HUDEP-2 (cell line): Measurements from ENCODE around the gene IL20RA.
A peak's percentile ranks its signal among the peaks of the same experiment; 100 is the strongest.
"Not testable (repeated sequence)": the region's sequence is repeated elsewhere in the genome, so short reads cannot be mapped to it uniquely, and the experiment has no call there.

Experiments used
- DNase-seq, 76 experiments: peaks; one replicate each; lab custom pipeline; 2025; ENCODE audit not compliant: unreplicated experiment in 76 of 76; lab: John Stamatoyannopoulos, UW

IL20RA gene

DNA sequence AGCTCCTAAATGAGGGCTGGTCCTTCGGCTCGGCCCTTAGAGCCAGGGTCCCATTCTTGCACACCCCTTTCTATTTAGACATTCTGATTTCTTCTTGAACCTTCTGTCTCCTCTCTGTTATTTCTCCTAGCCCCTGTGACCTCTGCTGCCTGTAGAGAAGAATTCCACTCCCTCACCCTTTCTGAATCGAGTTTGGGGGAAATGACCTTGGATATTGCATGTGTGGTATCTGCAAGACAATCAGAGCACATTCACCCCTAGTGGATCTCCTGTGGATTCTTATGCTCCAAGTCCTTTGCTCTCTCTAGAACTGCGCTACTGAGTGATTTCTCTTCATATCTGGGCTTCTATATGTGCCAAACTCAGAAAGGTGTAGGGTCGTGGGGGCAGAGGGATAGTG lies 67.7 kb downstream of the IL20RA start:
- DNase-seq = no peak

DNA sequence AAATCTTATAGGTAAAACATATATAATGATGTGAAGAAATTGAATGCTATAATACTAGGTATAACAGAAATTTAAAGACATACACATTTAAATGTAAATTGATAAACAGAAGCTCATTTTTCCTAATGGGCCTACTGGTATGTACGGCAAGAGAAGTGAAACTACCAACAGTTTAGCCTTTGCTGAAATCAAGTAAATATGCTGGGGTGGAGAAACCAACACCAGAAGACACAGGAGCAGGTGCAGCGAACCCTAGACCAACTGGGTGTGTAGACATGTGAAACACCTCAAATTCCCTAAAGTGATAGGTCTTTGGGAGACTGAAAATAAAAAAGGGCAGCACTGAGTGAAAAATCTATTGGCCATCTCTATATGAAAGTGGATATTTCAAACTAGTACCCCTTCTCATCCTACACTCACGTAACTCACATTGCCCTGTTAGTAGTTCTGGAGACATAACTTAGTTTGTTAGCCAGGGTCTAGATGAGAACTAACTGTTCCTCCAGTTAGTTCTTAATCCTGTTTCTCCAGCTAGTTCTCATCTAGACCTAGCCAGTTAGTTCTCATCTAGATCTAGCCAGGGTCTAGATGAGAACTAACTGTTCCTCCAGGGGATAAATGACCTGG lies 69.6 kb downstream of the IL20RA start:
- no peak for DNase-seq

DNA sequence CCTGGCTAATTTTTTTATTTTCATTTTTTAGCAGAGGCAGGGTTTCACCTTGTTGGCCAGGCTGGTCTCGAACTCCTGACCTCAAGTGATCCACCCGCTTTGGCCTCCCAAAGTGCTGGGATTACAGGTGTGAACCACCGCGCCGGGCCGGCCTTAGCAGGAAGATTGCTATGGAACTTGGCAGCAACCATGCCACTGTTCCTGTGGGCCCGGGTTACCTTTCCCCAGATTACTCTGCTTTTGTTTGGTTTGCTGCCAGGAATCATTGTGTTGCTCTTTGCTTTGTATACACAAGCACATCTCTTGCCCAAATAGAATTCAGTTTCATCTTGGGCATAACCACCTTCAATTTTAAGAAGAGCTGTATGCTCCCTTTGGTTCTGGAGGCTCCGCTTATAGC lies 71.0 kb downstream of the IL20RA start:
- DNase-seq = not testable (repeated sequence)

DNA sequence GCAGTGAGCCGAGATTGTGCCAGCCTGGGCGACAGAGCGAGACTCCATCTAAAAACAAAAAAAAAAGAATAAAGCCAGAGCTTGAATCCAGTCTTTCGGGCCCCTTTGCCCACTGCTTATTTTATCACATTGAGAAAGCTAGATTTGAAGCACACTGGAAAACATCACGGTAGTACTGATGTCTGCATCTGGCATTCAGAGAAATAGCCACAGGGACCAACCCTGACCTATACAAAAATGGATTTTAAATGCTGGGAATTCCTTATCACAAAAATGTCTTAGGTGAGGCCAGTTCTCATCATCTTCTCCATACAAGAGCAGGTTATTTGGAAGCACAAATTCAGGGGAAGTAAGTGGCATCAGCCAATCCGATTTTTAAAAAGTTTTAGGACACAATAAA lies 73.2 kb downstream of the IL20RA start:
- DNase-seq = no peak

DNA sequence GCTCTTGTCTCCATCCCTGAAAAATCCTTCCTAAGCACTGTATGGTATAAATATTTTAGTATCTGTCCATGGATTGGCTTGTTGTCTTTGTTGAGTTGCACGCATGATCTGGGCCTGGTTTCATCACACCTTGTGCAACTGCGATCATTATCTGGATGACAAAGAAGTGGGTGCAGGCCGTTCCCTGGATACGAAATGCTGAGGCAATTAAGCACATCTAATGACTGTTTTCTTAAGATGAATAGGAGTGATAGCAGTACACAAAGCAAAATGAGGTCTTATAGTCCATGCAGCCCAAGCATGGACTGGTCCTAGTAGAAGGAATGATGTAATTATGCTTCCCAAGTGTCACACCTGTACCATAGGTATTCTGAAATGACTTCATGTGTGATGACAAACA lies 74.8 kb downstream of the IL20RA start:
- no peak for DNase-seq

DNA sequence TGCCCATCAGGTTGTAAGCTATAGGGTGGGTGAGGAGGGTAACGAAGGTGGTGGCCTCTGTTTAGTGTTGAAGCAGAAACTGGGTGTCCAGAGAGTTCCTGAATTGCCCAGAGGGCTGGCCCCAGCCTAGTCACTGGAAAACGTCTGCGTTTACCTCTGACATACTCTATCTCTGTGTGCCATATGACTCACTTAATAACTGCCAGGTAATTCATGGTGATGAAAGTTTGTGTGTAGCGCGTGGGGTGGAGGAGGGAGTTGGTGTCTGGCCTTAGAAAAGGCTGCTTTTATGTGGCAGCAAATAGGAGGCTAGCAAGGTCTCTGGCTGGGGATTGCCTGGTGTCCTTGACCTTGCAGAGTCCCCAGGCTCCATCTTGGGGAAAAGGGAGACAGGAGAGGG lies 75.3 kb downstream of the IL20RA start:
- no peak for DNase-seq

DNA sequence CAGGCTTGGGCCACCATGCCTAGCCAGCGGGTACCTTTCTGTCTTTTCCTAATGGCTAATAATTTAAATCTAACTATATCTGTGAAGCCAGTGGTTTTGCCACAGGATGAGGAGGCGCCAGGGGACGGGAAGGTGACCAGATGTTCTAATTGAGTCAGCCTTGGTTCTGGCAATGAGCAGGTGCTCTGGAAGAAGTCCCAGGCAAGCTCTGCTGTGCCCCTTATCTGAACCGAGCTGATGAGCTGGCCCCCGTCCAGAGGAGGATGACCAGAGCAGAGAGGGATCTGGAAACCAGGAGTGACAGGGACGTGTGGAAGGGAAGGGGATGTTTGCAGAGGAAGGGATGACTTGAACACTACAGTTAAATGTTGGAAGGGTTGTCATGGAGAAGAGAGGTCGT lies 75.9 kb downstream of the IL20RA start:
- no peak for DNase-seq

DNA sequence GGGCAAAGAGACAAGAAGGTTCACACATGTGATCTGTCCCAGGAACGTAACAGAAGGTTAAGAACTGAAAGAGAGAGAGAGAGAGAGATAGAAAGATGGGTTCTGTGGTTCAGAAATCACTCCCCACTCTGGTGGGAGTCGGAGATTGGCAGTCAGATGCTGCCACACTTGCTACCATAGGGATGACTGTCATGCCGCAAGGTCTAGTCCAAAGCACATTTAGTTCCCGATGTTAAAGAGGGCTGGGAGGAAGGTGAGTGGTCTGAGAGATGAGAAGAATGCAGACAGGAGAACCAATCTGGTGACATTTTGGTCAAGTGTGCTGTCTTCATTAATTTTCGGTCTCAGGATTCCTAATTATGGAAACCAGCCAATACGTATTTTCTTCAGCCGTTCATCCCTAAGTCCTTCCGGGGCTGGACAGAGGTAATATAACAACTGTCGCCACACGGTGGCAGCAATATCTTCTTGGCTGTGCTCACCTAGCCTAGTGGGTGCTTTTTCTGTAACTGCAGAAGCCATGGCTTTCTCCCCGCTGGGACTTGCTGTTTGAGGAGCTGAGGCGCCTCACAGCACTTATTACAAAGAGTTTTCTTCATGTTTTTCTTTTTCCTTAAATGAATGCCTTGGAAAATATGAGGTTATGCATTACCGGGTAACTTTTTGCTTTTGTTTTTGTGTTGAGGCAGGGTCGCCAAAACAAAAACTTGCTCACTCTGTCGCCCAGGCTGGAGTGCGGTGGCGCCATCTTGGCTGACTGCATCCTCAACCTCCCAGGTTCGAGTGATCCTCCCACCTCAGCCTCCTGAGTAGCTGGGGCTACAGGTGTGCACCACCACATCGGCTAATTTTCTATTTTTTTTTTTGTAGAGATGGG lies 76.7 kb downstream of the IL20RA start:
- DNase-seq = peak in 63 of 76 experiments; percentile 10 to 76 (median 47)

DNA sequence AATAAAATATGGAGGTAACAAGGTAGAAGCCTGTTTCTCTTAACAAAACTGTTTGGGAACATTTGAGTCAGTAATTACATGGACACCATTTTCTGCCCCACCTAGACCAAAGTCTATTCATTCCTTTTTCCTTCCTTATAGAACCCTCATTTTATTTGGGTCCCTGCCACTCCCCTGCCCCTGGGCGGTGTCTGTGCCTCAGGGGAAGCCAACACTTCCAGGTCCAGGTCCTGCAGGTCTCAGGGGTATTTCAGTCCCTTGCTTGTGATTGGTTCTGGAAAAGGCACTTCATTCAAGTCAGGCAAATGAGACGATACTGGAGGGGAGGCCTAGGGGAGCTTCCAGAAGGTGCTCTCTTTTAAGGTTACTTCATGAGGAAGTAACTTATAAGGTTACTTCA lies 80.4 kb downstream of the IL20RA start:
- DNase-seq = no peak

DNA sequence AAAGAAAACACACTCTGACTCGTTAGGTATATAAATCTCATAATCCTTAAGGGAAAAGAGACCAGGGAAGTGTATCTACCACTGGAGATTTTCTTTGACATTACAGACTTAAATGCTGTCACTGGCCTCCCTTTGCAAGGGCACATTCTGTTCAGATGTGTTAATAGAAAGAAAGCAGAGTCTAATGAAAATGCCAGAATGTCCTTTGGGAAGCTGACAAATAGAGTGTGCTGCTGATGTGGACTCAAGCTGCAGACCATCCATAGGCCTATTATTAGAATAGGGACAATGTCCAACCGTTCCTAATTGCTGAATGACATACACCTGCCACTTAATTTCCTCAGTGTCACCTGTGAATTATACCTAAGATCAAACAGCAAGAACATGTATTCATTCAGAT lies 81.5 kb downstream of the IL20RA start:
- no peak for DNase-seq

DNA sequence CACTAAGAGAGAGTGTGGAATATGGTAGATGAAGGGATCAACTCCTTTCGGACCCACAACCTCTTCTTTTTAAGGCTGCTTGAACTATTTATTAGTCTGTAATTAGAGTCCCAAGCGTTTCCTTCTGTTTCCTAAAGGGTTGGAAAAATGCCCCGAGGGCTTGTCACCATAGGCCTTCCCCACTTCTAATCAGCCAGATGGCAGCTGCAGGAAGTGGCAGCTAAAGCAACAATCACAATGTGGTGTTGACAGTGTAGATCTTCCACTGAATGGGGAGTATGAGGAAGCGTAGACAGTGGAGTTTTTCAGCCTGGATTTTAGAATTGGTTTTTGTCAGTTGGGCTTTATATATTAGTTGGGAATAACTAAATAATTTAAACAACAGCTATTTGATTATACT lies 82.1 kb downstream of the IL20RA start:
- DNase-seq = peak in 4 of 76 experiments; percentile 14 to 38 (median 26)

DNA sequence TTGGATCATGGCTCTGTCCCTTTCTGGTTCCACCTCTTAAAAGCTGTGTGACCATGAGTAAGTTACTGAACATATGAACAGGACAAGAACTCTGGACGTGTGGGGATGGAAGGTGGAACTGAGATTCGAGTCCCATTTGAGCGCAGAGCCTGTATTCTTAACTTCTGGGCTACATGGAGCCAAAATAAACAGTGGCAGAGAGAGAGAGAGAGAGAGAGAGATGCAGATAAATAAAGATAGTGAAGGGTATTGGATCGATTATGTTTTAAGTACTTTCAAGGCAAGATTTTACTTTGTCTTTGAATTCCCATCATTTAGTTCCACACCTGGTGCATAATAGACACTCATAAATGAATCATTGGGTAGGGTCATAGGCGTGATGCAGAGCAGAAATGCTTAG lies 82.9 kb downstream of the IL20RA start:
- DNase-seq = no peak

DNA sequence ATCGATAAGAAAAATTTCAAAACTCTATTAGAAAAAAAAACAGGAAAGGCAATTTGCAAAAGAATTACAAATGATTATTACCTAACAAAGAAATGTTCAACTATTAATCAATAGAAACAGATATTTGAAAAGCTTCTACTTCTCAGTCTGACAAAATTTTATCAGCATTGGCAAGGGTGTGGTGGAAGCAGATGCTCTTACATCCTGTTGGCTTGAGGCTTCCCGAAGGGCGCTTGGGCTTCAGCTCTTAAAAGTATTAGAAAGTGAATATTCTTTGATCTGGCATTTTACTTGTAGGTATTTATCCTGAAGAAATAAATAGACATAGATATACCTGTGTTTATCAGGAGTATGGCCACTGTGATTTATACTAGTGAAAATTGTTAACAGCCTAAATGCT lies 84.0 kb downstream of the IL20RA start:
- peak in 3 of 76 experiments; percentile 10 to 28 (median 12) for DNase-seq

DNA sequence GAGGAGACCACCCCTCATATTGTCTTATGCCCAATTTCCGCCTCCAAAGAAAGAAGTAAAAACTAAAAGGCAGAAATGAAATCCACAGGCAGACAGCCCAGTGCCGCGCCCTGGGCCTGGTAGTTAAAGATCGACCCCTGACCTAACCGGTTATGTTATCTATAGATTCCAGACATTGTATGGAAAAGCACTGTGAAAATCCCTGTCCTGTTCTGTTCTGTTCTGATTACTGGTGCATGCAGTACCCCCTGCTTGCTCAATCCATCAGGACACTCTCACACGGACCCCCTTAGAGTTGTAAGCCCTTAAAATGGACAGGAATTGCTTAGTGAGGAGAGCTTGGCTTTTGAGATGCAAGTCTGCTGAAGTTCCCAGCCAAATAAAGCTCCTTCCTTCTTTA lies 84.8 kb downstream of the IL20RA start:
- peak in 1 of 76 experiments; percentile 20 for DNase-seq

DNA sequence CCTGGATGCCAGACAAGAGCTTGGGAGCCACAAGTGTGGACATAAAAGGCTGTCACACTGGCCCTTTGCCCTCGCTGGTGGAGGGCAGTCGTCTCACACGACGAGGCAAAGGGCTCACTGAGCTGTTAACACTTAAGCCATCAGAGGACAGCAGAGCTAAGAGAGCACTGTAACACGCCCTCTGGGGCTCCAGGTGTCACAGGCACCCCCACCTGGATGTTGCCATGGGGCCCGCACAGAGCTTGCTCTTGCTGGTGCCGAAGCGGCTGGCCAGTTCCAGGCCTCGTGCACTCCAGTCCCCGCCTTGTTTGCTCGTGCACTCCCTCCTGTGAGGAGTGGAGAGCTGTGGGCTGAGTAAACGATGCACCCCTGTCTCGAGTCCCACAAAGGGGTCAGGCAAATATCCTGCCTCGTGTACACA lies 85.3 kb downstream of the IL20RA start:
- DNase-seq = peak in 17 of 76 experiments; percentile 8 to 47 (median 18)

DNA sequence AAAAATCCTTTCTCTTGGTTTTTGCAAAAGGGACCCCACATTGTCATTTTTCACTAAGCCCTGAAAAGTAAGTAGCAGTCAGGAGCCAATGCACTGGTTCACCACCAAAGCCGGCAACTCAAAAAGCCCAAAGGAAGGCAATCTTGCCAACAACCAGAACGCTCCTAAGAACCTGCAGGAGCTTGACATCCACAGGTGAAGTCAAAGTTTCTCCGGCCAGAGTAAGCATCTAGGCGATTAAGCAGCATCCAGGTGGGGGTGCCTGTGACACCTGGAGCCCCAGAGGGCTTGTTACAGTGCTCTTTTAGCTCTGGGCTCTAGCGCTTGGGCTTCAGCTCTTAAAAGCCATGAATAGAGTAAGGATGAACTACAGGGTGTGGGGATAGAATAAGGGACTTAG lies 86.6 kb downstream of the IL20RA start:
- no peak for DNase-seq

DNA sequence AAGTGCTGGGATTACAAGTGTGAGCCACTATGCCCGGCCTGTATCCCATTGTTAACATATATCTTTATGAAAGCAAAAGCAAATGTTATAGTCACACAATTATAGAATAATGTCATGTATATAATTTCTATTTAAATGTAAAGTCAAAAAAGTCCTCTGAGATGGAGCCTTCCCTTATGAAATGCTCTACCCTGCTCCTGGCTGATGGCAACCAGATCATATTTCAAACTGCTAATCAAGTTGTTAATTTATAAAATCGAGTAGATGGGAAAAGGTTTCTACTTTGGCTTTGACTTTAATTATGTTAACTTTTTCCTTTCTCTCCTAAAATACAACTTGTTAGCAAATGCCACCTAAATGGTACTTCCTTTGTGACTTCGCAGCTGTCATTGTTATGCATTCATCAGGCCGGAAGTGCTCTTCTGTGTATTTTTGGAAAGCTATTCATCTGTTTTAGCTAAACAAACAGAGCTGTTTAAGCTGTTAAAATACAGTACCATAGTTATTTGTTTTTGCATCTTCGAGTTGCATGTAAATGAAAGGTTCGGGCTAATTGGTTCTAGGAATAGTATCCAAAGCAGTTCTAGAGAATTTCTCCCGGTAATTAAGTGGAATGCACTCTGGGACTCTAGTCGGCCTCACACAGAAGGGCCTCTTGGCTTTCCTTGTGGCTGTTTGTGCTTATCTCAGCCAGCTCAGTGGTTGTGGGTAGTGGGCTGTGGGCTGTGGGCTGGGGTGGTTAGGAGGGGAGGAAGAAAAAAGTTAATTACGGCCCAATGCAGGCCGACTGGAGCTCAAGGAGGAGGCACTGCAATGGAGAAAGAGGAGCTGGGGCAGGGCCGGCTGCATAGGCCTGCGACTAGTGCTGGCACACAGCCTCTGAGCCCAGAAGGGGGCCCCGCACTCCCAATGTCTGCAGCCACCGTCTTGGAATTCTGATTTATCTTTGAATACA lies 87.9 kb downstream of the IL20RA start:
- DNase-seq = no peak

DNA sequence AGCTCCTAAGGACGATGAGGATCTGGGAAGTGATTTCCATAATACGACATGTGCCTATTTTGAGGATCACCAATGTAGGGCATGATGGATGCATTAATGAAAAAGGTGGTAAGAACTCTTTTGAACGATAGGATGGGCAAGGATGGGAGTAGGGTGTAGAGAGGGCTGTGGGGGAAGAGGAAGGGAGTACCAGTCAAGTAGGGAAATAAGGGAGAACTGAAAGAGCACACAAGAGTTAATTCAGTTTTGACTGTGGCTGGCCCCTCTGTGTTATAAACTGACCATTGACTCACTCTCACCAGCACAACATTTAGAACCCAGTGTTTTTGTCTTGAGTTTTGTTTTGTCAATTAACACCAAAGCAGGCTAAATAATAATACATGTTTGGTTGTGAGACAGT lies 89.6 kb downstream of the IL20RA start:
- no peak for DNase-seq

DNA sequence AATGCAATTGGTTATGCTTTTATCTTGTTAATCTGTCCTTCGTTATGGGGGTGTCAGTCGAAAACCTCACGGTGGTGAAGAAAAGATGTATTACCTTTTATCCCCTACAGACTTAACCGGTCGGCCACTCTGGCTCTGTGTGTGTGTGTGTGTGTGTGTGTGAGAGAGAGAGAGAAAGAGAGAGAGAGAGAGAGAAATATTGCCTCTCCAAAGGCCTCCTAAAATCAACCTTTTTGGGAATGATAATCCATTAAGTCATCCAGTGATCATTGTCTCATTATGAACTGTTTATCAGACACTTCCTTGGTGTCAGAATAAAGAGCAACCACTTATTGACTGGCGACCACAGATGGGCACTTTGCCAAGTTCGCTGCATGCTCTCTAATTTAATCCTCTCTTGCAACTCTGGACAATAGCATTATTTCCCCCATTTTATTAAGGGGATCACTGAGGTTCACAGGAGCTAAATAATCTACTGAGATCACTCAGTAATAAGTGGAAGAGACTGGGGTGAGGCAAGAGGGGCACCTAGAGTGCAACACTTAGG lies 92.0 kb downstream of the IL20RA start:
- peak in 7 of 76 experiments; percentile 3 to 16 (median 8) for DNase-seq

DNA sequence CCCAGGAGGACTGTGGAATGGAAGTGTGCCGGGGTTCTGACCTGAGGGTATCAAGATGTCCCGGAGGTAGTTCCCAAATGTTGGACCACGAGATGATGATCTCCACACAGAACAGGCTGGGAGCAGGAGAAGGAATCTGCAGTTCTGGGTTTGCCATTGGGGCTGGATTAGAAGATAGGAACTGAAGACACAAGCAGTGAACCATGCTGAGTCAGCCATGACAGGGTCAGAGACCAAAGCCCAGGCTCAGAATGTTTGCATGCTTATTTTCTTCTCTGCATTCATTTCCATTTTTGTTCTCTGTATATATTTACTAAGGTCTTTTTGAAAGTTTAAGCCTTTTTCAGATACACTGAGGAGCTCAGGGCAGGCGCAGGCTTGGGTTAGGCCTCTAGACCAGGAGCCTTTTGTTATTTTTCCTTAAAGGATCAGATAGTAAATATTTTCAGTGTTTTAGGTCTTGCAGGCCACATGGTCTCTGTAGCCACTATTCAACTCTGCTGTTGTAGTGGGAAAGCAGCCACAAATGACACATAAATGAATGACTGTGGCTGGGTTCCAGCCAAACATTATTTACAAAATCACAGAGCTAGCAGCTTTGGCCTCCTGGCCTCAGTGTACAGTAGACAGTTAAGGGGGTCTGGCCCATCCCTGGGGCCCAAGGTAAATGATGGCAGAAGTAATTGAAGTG lies 94.2 kb downstream of the IL20RA start:
- DNase-seq = no peak
